PC-3 (cell line): ENCODE results near the gene IKZF5.

Source experiments
- EZH2 ChIP-seq: fragments of 300-600 bp; sonication (generic); IDR thresholded peaks from one replicate; pipeline ENCODE4 v1.6.1; 2017; ENCODE audit warnings: antibody characterized with exemption, mild to moderate bottlenecking, low read length; ENCODE audit not compliant: unreplicated experiment
- TF ChIP-seq, protein P1 (sequence below): fragments of 300-600 bp; sonication (generic); conservative IDR thresholded peaks from 2 replicates; pipeline ENCODE4 v1.5.1; 2017; ENCODE audit warnings: antibody characterized with exemption, low read depth, mild to moderate bottlenecking, low read length

DNA sequence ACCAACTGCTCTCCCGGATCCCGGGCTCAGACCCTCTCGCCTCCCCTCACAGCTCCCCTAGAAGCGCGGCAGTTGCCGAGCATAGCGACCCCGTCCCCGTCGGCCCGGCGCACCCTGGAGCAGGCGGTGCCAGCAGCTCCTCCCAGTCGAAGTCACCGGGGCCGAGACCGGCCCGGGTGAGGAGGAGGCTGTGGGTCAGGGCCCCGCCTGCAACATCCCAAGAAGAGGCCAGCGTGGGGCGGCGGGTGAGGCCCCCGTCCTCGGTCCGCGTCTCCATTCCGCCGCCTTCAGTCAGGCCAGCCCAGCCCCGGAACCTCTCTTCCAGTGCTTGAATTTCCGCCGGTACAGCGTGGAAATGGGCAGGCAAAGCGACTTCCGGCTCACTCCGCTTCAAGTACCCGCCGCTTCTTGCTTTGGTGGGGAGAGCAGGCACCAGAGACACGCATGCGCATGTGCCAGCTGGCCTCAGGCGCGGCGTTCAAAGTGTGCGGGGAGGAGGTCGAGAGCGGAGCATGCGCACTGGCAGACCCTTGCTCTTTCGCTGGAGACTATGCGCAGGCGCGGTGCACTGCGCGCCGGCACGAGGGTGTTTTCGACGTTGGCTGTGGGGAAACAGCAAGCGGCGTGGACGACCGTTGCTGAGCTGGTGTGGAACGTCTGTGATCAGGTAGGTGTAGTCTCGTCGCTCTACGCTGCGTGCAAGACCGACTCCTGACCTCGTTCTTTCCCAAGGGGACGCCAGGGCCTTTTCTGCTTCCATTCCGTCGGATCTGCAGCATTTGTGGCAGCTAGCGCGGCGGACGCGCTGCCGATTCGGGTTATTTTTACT is 54.5 kb downstream of the IKZF5 start, which contains the start of gene C10orf88:
- TF ChIP-seq, protein P1, sequence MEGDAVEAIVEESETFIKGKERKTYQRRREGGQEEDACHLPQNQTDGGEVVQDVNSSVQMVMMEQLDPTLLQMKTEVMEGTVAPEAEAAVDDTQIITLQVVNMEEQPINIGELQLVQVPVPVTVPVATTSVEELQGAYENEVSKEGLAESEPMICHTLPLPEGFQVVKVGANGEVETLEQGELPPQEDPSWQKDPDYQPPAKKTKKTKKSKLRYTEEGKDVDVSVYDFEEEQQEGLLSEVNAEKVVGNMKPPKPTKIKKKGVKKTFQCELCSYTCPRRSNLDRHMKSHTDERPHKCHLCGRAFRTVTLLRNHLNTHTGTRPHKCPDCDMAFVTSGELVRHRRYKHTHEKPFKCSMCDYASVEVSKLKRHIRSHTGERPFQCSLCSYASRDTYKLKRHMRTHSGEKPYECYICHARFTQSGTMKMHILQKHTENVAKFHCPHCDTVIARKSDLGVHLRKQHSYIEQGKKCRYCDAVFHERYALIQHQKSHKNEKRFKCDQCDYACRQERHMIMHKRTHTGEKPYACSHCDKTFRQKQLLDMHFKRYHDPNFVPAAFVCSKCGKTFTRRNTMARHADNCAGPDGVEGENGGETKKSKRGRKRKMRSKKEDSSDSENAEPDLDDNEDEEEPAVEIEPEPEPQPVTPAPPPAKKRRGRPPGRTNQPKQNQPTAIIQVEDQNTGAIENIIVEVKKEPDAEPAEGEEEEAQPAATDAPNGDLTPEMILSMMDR: no peak
- TF ChIP-seq EZH2: no peak
